Colon (tissue), 2 donors: ENCODE data around the gene GULP1.
"Not testable (repeated sequence)": the region's sequence is repeated elsewhere in the genome, so short reads cannot be mapped to it uniquely, and the experiment has no call there.

ENCODE experiments used
- FAIRE-seq: peaks from 2 replicates; lab custom pipeline; 2012; peaks lifted over from hg19 to GRCh38; lab: Jason Lieb, UNC
- donor health status: control.
- donor health status: control.

Gene GULP1

GRCh38 chr2:188605609-188606584, 314.2 kb downstream of the GULP1 start:
- not testable (repeated sequence) for FAIRE-seq

- FAIRE-seq, result not testable (repeated sequence)
Observed at GRCh38 chr2:188606596-188606995, 314.9 kb downstream of the GULP1 start.

- no peak for FAIRE-seq
Observed at GRCh38 chr2:188607501-188607900, 315.8 kb downstream of the GULP1 start.

DNA sequence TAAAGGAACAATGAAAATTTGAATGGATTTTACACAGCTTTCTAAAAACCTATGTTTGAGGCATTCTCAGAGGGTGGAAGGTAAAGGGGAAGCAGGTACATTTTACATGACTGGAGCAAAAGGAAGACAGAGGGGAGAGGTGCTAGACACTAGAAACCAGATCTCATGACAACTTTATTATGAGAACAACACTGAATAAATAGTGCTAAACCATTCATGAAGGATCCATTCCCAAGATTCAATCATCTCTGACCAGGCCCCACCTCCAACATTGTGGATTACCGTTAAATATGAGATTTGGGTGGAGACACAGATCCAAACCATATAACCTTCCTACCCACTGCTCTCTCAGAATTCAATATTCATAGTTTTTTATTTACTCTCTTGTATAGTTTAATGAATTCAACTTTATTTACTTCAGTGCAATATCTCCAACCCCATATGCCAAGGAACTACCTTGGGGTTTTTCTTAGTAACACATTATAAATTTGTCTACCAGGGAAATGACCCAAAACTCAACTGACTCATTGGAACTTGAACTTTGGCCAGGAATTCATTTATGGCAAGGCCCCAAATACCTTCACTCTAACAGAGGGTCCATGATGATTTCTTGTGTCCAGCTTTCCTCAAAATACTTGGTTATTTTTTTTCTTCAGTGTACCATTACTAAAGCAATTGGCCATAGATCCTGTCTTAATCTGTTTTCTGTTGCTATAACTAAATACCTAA, 317.8 kb downstream of the GULP1 start:
- FAIRE-seq, result no peak

- no peak for FAIRE-seq
Observed at GRCh38 chr2:188610050-188610444, 318.4 kb downstream of the GULP1 start.

GRCh38 chr2:188610827-188611226, 319.2 kb downstream of the GULP1 start:
- FAIRE-seq, result no peak

DNA sequence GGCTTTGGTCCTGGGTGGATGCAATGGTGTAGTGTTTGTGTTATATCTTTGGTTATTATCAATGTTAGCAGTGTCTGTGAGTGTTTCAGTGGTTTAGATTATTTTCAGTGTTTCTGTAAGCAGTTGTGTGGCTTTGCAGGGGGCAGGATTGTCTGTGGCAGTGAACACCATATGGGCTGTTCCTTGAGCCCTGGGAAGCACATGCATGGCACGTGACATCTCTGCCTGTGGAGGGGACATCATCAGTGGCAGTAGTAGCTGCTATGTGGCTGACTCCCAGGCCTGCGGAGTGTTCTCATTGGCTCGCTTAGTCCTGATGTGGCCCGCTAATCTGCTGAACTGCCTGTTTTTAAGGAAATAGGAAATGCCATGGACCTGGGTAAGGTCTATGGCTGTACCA, 327.5 kb downstream of the GULP1 start:
- FAIRE-seq, result no peak

DNA sequence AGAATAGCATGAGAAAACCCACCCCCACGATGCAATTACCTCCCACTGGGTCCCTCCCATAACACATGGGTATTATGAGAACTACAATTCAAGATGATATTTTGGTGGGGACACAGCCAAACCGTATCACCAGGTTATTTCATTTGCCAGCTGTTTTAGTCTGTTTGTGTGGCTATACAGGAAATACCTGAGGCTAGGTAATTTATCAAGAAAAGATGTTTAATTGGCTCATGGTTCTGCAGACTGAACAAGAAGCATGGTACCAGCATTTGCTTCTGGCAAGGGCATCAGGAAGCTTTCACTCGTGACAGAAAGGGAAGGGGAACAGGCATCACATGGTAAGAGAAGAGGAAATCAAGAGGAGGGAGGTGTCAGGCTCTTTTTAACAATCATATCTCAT, 329.2 kb downstream of the GULP1 start:
- FAIRE-seq, result no peak

GRCh38 chr2:188622601-188623260, 331.1 kb downstream of the GULP1 start:
- FAIRE-seq, result no peak

DNA sequence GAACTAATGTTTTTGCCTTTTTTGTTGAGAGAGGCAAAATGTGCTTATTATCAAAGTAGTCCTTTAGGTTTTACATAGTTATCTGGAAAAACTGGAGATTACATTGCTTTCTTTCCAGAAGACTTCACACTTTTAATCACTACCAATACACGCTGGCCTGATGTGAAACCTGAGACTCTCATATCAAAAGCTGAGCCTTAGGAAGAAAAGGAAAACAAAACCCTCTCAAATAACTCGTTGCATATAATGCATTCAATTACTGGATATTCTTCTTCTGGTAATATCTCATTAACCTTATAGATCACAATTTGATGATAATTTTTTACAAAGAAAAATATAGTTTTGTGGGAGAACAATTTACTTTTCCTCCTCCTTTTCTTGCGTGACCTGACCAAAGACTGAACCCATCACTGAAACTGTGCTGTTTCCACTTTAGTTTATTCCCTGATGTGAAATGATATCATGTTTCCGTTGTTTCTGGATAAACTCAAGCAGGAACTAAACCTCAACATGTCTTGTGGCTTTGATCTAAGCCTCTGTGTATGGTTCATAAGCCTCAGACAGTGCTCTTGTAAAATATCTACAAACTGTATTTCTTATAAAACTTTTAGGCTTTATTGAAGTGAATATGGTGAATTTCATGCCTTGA, 332.4 kb downstream of the GULP1 start:
- no peak for FAIRE-seq

- FAIRE-seq, result no peak
Observed at GRCh38 chr2:188627471-188627870, 335.8 kb downstream of the GULP1 start.

- FAIRE-seq, result no peak
Observed at GRCh38 chr2:188628989-188629752, 337.5 kb downstream of the GULP1 start.

DNA sequence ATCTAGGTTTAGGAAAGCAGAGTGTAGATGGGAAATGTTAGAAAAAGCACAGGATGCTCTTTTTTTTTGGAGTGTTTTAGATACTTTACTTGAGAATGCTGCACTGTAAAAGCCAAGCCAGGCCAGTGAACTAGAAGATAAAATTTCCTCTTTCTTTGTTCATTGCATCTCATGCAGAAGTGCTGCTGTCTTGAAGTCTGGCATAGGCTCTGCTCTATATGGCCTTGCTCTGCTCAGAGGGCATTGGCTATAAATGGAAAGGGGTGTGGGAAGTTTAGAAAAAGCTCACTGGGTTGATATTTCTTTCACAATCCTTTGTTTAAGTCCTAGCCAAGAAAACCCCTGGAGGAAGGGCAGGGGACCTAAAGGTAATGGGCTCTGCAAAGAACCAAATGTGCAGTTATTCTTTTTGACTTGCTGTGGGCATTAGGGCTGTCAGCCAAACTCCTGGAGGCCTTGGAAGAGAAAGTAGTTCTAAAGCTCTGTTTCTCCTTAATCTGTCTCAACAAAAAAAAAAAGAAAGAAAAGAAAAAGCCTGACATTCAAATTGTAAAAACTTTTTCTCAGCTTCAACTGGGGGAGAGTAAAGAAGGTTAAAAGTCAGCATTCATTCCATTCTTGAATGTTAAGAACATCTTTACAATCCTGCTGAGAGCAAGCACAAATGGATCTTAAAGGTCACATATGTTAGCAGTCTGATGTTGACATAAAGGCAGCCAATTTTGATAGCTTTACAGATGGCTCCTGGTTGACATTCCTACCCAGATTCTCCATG, 338.3 kb downstream of the GULP1 start:
- FAIRE-seq, result no peak

DNA sequence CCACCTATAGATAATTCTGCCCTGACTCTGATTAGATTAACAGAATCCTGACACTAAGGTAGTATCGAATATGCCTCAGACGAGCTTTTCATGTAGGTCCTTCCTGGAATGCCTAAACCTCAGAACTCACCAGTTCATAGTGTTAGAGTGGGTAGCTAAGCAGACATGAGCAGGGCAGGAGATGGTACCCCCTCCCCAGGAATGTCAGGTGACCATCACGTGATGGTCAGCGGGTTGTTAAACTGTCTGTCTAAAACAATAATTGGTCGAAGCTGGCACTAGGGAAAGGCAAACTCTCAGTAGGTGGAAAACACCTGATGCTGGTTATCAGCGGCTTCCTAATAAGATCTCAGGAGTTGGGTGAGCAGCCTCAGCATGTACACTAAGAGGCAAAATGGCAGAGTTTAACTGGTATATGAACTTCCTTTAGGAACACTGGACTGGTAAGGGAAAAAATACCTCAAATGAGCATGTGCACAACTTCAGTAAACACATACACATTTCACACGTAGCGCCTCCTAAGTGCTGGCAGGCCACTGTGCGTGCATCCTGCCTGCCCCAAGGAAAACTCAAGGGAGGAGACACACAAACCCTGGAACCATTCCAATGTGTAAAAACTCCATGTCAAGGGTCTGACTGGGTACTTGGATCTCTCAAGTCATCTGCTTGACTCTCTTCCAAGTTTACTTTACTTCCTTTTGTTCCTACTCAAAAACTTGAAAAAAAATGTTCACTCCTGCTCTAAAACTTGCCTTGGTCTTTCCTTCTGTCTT, 339.5 kb downstream of the GULP1 start:
- FAIRE-seq, result no peak

GRCh38 chr2:188634656-188635055, 343.0 kb downstream of the GULP1 start:
- no peak for FAIRE-seq
